Measurements from ENCODE around the gene SPAG16.

DNA sequence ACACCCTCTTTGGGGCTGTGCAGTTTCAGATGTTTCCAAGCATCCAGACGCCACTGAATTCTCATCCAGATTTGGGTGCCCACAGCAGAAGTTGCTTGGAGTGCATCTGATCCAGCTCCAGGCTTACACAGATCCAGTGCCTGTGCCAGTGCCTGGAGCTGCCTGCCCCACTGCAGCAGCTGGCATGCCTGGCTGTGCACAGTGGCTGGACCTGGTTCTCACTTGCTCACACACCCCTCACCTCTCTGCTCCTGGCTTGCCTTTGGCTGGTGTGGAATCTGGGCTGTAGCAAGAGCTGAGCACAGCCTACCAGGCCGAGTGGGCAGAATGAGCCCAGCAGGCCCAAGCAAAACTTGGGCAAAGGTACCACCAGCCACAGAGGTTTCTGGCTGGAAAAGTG is 137.9 kb downstream of the SPAG16 start:
- TF ChIP-seq, protein P1, sequence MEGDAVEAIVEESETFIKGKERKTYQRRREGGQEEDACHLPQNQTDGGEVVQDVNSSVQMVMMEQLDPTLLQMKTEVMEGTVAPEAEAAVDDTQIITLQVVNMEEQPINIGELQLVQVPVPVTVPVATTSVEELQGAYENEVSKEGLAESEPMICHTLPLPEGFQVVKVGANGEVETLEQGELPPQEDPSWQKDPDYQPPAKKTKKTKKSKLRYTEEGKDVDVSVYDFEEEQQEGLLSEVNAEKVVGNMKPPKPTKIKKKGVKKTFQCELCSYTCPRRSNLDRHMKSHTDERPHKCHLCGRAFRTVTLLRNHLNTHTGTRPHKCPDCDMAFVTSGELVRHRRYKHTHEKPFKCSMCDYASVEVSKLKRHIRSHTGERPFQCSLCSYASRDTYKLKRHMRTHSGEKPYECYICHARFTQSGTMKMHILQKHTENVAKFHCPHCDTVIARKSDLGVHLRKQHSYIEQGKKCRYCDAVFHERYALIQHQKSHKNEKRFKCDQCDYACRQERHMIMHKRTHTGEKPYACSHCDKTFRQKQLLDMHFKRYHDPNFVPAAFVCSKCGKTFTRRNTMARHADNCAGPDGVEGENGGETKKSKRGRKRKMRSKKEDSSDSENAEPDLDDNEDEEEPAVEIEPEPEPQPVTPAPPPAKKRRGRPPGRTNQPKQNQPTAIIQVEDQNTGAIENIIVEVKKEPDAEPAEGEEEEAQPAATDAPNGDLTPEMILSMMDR (IDR thresholded peaks at IDR 0.05 in 2 of 3, conservative IDR thresholded peaks at IDR 0.05 in 1 of 3; ENCODE audit: borderline replicate concordance in 1 of 3, insufficient read depth in 1 of 3, low read depth in 2 of 3, low read length in 2 of 3): no peak
- TF ChIP-seq EZH2 (IDR thresholded peaks at IDR 0.05): no peak
- no peak for TF ChIP-seq CBX3 (IDR thresholded peaks at IDR 0.05; ENCODE audit: low read depth)
- TF ChIP-seq POLR2A (IDR thresholded peaks at IDR 0.05; ENCODE audit: borderline replicate concordance, extremely low read depth, insufficient read depth, insufficient read length): no peak
- no peak for TF ChIP-seq YY1 (IDR thresholded peaks at IDR 0.05; ENCODE audit: extremely low read depth, insufficient replicate concordance, low read depth, low read length)
- TF ChIP-seq EGR1 (IDR thresholded peaks at IDR 0.05; ENCODE audit: low read depth): no peak
- TF ChIP-seq POLR2AphosphoS5 (IDR thresholded peaks at IDR 0.05; ENCODE audit: low read depth, low read length): no peak
- no peak for TF ChIP-seq CEBPB (IDR thresholded peaks at IDR 0.05; ENCODE audit: low read depth)
- TF ChIP-seq, protein P2, sequence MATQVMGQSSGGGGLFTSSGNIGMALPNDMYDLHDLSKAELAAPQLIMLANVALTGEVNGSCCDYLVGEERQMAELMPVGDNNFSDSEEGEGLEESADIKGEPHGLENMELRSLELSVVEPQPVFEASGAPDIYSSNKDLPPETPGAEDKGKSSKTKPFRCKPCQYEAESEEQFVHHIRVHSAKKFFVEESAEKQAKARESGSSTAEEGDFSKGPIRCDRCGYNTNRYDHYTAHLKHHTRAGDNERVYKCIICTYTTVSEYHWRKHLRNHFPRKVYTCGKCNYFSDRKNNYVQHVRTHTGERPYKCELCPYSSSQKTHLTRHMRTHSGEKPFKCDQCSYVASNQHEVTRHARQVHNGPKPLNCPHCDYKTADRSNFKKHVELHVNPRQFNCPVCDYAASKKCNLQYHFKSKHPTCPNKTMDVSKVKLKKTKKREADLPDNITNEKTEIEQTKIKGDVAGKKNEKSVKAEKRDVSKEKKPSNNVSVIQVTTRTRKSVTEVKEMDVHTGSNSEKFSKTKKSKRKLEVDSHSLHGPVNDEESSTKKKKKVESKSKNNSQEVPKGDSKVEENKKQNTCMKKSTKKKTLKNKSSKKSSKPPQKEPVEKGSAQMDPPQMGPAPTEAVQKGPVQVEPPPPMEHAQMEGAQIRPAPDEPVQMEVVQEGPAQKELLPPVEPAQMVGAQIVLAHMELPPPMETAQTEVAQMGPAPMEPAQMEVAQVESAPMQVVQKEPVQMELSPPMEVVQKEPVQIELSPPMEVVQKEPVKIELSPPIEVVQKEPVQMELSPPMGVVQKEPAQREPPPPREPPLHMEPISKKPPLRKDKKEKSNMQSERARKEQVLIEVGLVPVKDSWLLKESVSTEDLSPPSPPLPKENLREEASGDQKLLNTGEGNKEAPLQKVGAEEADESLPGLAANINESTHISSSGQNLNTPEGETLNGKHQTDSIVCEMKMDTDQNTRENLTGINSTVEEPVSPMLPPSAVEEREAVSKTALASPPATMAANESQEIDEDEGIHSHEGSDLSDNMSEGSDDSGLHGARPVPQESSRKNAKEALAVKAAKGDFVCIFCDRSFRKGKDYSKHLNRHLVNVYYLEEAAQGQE (IDR thresholded peaks at IDR 0.05; ENCODE audit: low read depth): no peak
- no peak for TF ChIP-seq SIN3A (IDR thresholded peaks at IDR 0.05; ENCODE audit: low read depth)
- no peak for TF ChIP-seq FOSL1 (IDR thresholded peaks at IDR 0.05; ENCODE audit: low read depth)
- TF ChIP-seq EZH2phosphoT487 (IDR thresholded peaks at IDR 0.05; ENCODE audit: borderline replicate concordance): no peak
- TF ChIP-seq ZFX (IDR thresholded peaks at IDR 0.05): no peak
